ENCODE results near the gene HEATR1. TPM values are rescaled to one million over a fixed set of nuclear protein-coding genes. Genes with fewer than 3 reads are reported as not detected.
"Not testable (repeated sequence)": the region's sequence is repeated elsewhere in the genome, so short reads cannot be mapped to it uniquely, and the experiment has no call there.

Gene HEATR1
- polyA plus RNA-seq, 1 experiment: 24.9 TPM

DNA sequence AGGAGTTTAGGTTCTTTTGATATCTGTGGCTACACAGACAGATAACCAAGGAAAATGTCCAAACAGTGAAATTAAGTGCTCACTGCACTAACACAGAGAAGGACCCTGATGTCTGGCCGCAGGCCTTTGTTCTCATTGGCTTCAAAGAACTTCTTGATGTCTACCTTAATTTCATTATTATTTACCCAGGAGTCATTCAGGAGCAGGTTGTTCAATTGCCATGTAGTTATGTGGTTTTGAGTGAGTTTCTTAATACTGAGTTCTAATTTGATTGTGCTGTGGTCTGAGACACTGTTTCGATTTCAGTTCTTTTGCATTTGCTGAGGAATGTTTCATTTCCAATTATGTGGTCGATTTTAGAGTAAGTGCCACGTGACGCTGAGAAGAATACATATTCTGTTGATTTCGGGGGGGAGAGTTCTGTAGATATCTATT, 95.7 kb downstream of the HEATR1 start:
- no peak for DNase-seq (ENCODE audit: low read depth, low spot score)
- ChIA-PET CTCF (interaction anchor here (0.9 kb wide), 1 partner anchor 17 kb away, joined by 3 read pairs; no protein-coding TSS in a partner anchor), POLR2A (interaction anchor here (1.0 kb wide), 1 partner anchor 9 kb away, joined by 3 read pairs; no protein-coding TSS in a partner anchor)
- Histone ChIP-seq H3K27me3 (ENCODE audit: control insufficient read depth, insufficient read depth, low read length) (peaks cover 3% of the 10 kb centered on the region), H3K27ac (ENCODE audit: low read depth, low read length) (no peak overlapping the region), H3K9me3 (ENCODE audit: control insufficient read depth, insufficient read depth, low read length) (no peaks in the 10 kb centered on the region), H3K4me3 (ENCODE audit: low read depth, low read length) (no peak overlapping the region)
- no peak for TF ChIP-seq CTCF (IDR thresholded peaks at IDR 0.05; ENCODE audit: low read depth, low read length)

GRCh38 chr1:236507022-236507700, 97.2 kb downstream of the HEATR1 start:
- DNase-seq (ENCODE audit: low read depth, low spot score): no peak
- no peak for TF ChIP-seq CTCF (IDR thresholded peaks at IDR 0.05; ENCODE audit: low read depth, low read length)
- ChIA-PET POLR2A (interaction anchor here (1.0 kb wide), 1 partner anchor 10 kb away, joined by 8 read pairs; no protein-coding TSS in a partner anchor), CTCF (no interaction called here)
- Histone ChIP-seq H3K27me3 (ENCODE audit: control insufficient read depth, insufficient read depth, low read length) (peaks cover 3% of the 10 kb centered on the region), H3K9me3 (ENCODE audit: control insufficient read depth, insufficient read depth, low read length) (no peaks in the 10 kb centered on the region), H3K4me3 (ENCODE audit: low read depth, low read length) (no peak overlapping the region), H3K27ac (ENCODE audit: low read depth, low read length) (no peak overlapping the region)

DNA sequence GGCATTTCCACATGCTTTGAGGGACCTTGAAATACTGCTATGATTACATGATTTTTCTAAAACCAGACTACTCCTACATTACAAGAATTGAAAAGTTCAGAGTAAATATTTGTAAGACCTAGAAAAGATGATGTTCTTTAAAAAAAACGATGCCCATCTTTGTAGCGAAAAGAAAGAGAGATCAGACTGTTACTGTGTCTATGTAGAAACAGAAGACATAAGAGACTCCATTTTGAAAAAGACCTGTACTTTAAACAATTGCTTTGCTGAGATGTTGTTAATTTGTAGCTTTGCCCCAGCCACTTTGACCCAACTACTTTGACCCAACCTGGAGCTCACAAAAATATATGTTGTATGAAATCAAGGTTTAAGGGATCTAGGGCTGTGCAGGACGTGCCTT, 100.0 kb downstream of the HEATR1 start:
- not testable (repeated sequence) for H3K27ac ChIP-seq (ENCODE audit: low read depth, low read length); DNase-seq (ENCODE audit: low read depth, low spot score); H3K27me3 ChIP-seq (ENCODE audit: control insufficient read depth, insufficient read depth, low read length); H3K4me3 ChIP-seq (ENCODE audit: low read depth, low read length); H3K9me3 ChIP-seq (ENCODE audit: control insufficient read depth, insufficient read depth, low read length)
- ChIA-PET POLR2A (interaction anchor here (1.9 kb wide), 1 partner anchor 13 kb away, joined by 11 read pairs; no protein-coding TSS in a partner anchor), CTCF (interaction anchor here (0.7 kb wide), 1 partner anchor 219 kb away, joined by 4 read pairs; no protein-coding TSS in a partner anchor)

DNA sequence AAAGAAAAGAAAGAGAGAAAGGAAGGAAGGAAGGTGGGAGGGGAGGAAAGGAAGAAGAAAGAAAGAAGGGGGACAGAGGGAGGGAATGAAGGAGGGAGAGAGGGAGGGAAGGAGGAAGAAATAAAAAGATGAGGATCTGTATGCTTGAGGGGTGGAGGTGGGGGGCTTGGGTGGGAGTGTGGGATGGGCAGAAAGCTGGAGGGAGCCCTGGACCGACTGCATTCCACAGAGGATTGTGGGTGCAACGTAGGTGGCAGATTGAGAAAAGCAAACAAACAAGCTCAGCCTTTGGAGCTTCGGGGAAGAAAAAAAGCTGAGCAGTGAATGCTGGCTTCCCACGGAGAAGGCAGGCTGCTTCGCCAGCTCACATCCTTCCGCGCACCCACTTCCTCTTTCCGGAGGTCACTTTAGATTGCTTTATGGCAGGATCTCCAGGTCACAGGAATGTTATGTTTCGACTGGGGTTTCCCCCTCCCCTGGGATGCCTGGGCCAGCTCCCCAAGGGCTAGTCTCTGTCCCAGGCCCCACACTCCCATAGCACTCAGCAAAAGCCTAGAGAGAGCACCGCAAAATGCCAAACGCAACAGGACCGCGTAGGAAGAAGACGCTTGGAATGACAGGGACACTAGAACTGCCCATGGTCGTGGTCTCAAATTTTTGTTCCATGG, 101.2 kb downstream of the HEATR1 start:
- Histone ChIP-seq H3K27ac (ENCODE audit: low read depth, low read length) (peak overlapping the region; percentile 82), H3K27me3 (ENCODE audit: control insufficient read depth, insufficient read depth, low read length) (no peaks in the 10 kb centered on the region), H3K4me3 (ENCODE audit: low read depth, low read length) (peak overlapping the region; percentile 31), H3K9me3 (ENCODE audit: control insufficient read depth, insufficient read depth, low read length) (no peaks in the 10 kb centered on the region)
- ChIA-PET CTCF (interaction anchor here (0.6 to 1.3 kb wide), 4 partner anchors 12 to 1059 kb away, joined by 3 to 6 read pairs (median 4); no protein-coding TSS in a partner anchor), POLR2A (interaction anchor here (1.4 to 1.9 kb wide), 2 partner anchors 14 to 22 kb away, joined by 7 to 11 read pairs; no protein-coding TSS in a partner anchor)
- peak; percentile 47 for DNase-seq (ENCODE audit: low read depth, low spot score)
- TF ChIP-seq CTCF (IDR thresholded peaks at IDR 0.05; ENCODE audit: low read depth, low read length): no peak

GRCh38 chr1:236502579-236502971, 101.7 kb downstream of the HEATR1 start:
- TF ChIP-seq CTCF (IDR thresholded peaks at IDR 0.05; ENCODE audit: low read depth, low read length): no peak
- H3K4me3 ChIP-seq (ENCODE audit: low read depth, low read length): no peak overlapping the region
- no peak overlapping the region for H3K27ac ChIP-seq (ENCODE audit: low read depth, low read length)
- H3K9me3 ChIP-seq (ENCODE audit: control insufficient read depth, insufficient read depth, low read length): no peaks in the 10 kb centered on the region
- CTCF ChIA-PET: interaction anchor here (0.6 to 1.3 kb wide), 4 partner anchors 12 to 1060 kb away, joined by 3 to 6 read pairs (median 4); no protein-coding TSS in a partner anchor
- no peak for DNase-seq (ENCODE audit: low read depth, low spot score)
- no peaks in the 10 kb centered on the region for H3K27me3 ChIP-seq (ENCODE audit: control insufficient read depth, insufficient read depth, low read length)
- POLR2A ChIA-PET: interaction anchor here (1.4 to 1.9 kb wide), 2 partner anchors 15 to 23 kb away, joined by 7 to 11 read pairs; no protein-coding TSS in a partner anchor
